SK-N-SH treated with all-trans-retinoic acid at 6 μM for 48 hours (cell line): Measurements from ENCODE around the gene FRMD4B.

ENCODE experiments used
- CSDC2 ChIP-seq: fragments of 250-450 bp; sonication (Bioruptor Pico); IDR thresholded peaks from 2 replicates; pipeline ENCODE4 v1.5.0; 2020; ENCODE audit warnings: mild to moderate bottlenecking, moderate library complexity
- OSR1 ChIP-seq: fragments of 250-450 bp; sonication (Bioruptor Pico); IDR thresholded peaks from 2 replicates; pipeline ENCODE4 v1.8.0; 2022; ENCODE audit warnings: moderate library complexity, mild to moderate bottlenecking, inconsistent platforms
- PPARA ChIP-seq: fragments of 250-450 bp; sonication (Bioruptor Pico); IDR thresholded peaks from 2 replicates; pipeline ENCODE4 v1.5.0; 2020; ENCODE audit warnings: mild to moderate bottlenecking, borderline replicate concordance
- SNAI2 ChIP-seq: fragments of 250-450 bp; sonication (Bioruptor Pico); IDR thresholded peaks from 2 replicates; pipeline ENCODE4 v1.5.0; 2020; ENCODE audit warnings: mild to moderate bottlenecking, moderate library complexity
- TOX ChIP-seq: fragments of 250-450 bp; sonication (Bioruptor Pico); IDR thresholded peaks from 2 replicates; pipeline ENCODE4 v1.8.0; 2021; ENCODE audit warnings: mild to moderate bottlenecking, moderate library complexity, borderline replicate concordance
- ZFP30 ChIP-seq: fragments of 450-650 bp; formaldehyde crosslinking; IDR thresholded peaks from 2 replicates; pipeline ENCODE4 v1.5.0; 2022; ENCODE audit warnings: mild to moderate bottlenecking, moderate library complexity
- ZNF565 ChIP-seq: fragments of 450-650 bp; formaldehyde crosslinking; conservative IDR thresholded peaks from 2 replicates; pipeline ENCODE4 v1.5.0; 2020; ENCODE audit warnings: low read depth, mild to moderate bottlenecking, moderate library complexity
- TF ChIP-seq, protein P1 (sequence below): fragments of 250-450 bp; sonication (Bioruptor Pico); IDR thresholded peaks from 2 replicates; pipeline ENCODE4 v1.5.0; 2020; ENCODE audit warnings: mild to moderate bottlenecking, moderate library complexity
- TF ChIP-seq, protein P2 (sequence below): fragments of 250-450 bp; sonication (Bioruptor Pico); IDR thresholded peaks from 2 replicates; pipeline ENCODE4 v1.8.0; 2020; ENCODE audit warnings: mild to moderate bottlenecking, moderate library complexity, borderline replicate concordance
- TF ChIP-seq, protein P3 (sequence below): fragments of 250-450 bp; sonication (Bioruptor Pico); IDR thresholded peaks from 2 replicates; pipeline ENCODE4 v1.5.1; 2020; ENCODE audit warnings: low read depth, mild to moderate bottlenecking, moderate library complexity

DNA sequence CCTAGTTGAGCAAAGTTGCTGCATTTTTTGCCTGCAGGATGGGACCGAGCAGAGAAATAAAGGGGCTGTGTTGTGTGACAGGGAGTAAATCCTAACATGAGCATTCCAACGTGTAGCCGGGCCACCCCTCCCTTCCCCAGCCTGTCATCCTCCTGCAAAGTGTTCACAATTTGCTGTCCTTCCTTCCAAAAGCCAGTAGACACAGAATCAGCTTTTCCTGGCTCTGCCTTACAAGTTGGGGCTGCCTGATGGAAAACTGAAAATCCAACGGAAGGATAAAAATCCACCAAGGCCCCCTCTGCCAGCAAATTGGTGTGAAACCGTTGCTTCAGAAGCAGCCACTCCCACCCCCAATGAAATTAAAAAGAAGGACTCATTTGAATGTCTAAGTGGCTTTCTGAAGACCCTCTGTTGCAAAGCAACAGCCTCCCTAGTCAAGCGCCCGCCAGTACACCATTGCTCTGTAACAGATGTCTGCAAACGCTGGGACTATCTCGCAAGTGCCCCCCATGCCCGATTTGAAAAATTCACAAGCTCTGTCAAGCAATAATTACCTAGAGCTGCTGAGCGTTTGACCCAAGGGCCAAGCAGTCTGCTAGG, 665 bp downstream of the FRMD4B start:
- TF ChIP-seq ZFP30 (CRISPR knock-in tag) (no peak), OSR1 (CRISPR knock-in tag) (no peak), TOX (CRISPR knock-in tag) (no peak), PPARA (no peak), ZNF565 (no peak), SNAI2 (CRISPR knock-in tag) (no peak), CSDC2 (CRISPR knock-in tag) (no peak)
- TF ChIP-seq, protein P1, sequence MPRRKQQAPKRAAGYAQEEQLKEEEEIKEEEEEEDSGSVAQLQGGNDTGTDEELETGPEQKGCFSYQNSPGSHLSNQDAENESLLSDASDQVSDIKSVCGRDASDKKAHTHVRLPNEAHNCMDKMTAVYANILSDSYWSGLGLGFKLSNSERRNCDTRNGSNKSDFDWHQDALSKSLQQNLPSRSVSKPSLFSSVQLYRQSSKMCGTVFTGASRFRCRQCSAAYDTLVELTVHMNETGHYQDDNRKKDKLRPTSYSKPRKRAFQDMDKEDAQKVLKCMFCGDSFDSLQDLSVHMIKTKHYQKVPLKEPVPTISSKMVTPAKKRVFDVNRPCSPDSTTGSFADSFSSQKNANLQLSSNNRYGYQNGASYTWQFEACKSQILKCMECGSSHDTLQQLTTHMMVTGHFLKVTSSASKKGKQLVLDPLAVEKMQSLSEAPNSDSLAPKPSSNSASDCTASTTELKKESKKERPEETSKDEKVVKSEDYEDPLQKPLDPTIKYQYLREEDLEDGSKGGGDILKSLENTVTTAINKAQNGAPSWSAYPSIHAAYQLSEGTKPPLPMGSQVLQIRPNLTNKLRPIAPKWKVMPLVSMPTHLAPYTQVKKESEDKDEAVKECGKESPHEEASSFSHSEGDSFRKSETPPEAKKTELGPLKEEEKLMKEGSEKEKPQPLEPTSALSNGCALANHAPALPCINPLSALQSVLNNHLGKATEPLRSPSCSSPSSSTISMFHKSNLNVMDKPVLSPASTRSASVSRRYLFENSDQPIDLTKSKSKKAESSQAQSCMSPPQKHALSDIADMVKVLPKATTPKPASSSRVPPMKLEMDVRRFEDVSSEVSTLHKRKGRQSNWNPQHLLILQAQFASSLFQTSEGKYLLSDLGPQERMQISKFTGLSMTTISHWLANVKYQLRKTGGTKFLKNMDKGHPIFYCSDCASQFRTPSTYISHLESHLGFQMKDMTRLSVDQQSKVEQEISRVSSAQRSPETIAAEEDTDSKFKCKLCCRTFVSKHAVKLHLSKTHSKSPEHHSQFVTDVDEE = no peak
- TF ChIP-seq, protein P2, sequence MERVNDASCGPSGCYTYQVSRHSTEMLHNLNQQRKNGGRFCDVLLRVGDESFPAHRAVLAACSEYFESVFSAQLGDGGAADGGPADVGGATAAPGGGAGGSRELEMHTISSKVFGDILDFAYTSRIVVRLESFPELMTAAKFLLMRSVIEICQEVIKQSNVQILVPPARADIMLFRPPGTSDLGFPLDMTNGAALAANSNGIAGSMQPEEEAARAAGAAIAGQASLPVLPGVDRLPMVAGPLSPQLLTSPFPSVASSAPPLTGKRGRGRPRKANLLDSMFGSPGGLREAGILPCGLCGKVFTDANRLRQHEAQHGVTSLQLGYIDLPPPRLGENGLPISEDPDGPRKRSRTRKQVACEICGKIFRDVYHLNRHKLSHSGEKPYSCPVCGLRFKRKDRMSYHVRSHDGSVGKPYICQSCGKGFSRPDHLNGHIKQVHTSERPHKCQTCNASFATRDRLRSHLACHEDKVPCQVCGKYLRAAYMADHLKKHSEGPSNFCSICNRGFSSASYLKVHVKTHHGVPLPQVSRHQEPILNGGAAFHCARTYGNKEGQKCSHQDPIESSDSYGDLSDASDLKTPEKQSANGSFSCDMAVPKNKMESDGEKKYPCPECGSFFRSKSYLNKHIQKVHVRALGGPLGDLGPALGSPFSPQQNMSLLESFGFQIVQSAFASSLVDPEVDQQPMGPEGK (CRISPR knock-in tag) = no peak
- TF ChIP-seq, protein P3, sequence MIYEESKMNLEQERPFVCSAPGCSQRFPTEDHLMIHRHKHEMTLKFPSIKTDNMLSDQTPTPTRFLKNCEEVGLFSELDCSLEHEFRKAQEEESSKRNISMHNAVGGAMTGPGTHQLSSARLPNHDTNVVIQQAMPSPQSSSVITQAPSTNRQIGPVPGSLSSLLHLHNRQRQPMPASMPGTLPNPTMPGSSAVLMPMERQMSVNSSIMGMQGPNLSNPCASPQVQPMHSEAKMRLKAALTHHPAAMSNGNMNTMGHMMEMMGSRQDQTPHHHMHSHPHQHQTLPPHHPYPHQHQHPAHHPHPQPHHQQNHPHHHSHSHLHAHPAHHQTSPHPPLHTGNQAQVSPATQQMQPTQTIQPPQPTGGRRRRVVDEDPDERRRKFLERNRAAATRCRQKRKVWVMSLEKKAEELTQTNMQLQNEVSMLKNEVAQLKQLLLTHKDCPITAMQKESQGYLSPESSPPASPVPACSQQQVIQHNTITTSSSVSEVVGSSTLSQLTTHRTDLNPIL (CRISPR knock-in tag) = no peak
